H1 (cell line): ENCODE measurements around the gene PRKG2. TPM values are rescaled to one million over a fixed set of nuclear protein-coding genes. Genes with fewer than 3 reads are reported as not detected.
A peak's percentile ranks its signal among the peaks of the same experiment; 100 is the strongest.

Source experiments
- CTCF ChIA-PET: fragments of 300-600 bp; sonication (Branson Sonifier 250); formaldehyde crosslinking; loops from one replicate; lab custom pipeline; 2021; ENCODE audit not compliant: partially characterized antibody; lab: Charles Lee
- POLR2A ChIA-PET: fragments of 300-600 bp; sonication (Branson Sonifier 250); formaldehyde crosslinking; loops from one replicate; lab custom pipeline; 2021; ENCODE audit warnings: inconsistent platforms; ENCODE audit not compliant: partially characterized antibody; lab: Charles Lee
- DNase-seq, 2 experiments: peaks; one replicate each; pipeline versions ENCODE4 v3.0.0 to v3.0.0-alpha.2; 2010 to 2022; ENCODE audit warnings: low spot score in 2 of 2, low read depth in 1 of 2, mixed read lengths in 1 of 2
- FAIRE-seq: peaks from 2 replicates; lab custom pipeline; 2011; peaks lifted over from hg19 to GRCh38; lab: Jason Lieb, UNC
- H2AFZ ChIP-seq: 2 replicates; pipeline ENCODE4 v1.8.1; 2012; ENCODE audit warnings: low read length, inconsistent platforms
- H2AK5ac ChIP-seq: 2 replicates; pipeline ENCODE4 v1.6.1; 2013; ENCODE audit warnings: low read depth, low read length
- H2BK120ac ChIP-seq: replicated peaks from 2 replicates; pipeline ENCODE3; 2013; ENCODE audit warnings: low read depth, low read length, inconsistent platforms
- H2BK12ac ChIP-seq: 2 replicates; pipeline ENCODE4 v1.6.1; 2013; ENCODE audit warnings: low read depth, low read length
- H2BK15ac ChIP-seq: 2 replicates; pipeline ENCODE4 v1.6.1; 2013; ENCODE audit warnings: low read length
- H2BK20ac ChIP-seq: 2 replicates; pipeline ENCODE4 v1.6.1; 2013; ENCODE audit warnings: low read length
- H2BK5ac ChIP-seq: 2 replicates; pipeline ENCODE4 v1.6.1; 2013; ENCODE audit warnings: low read depth, low read length
- H3K14ac ChIP-seq: 2 replicates; pipeline ENCODE4 v1.6.1; 2013; ENCODE audit warnings: inconsistent platforms; ENCODE audit not compliant: insufficient read length
- H3K18ac ChIP-seq: 2 replicates; pipeline ENCODE4 v1.6.1; 2013; ENCODE audit warnings: low read length; ENCODE audit errors: extremely low read depth
- H3K23ac ChIP-seq: 2 replicates; pipeline ENCODE4 v1.6.1; 2013; ENCODE audit warnings: inconsistent platforms; ENCODE audit not compliant: insufficient read length
- H3K23me2 ChIP-seq: 2 replicates; pipeline ENCODE4 v1.6.1; 2013; ENCODE audit warnings: low read depth, low read length
- H3K27ac ChIP-seq: 2 replicates; pipeline ENCODE4 v1.6.1; 2011; ENCODE audit warnings: low read depth, low read length, inconsistent platforms
- H3K27me3 ChIP-seq, 4 experiments: replicated peaks in 1 of 4; 1 replicate in 1 of 4; 2 replicates in 3 of 4; pipeline versions ENCODE4 v1.6.1 to v1.8.1; 2011 to 2013; ENCODE audit warnings: low read length in 3 of 4, mild to moderate bottlenecking in 3 of 4, inconsistent platforms in 2 of 4, mixed read lengths in 2 of 4, moderate library complexity in 1 of 4; ENCODE audit not compliant: control insufficient read depth in 3 of 4, insufficient read depth in 3 of 4; ENCODE audit errors: extremely low read depth in 1 of 4
- H3K36me3 ChIP-seq, 4 experiments: 2 replicates each; pipeline versions ENCODE4 v1.6.1 to v1.8.1; 2011 to 2013; ENCODE audit warnings: mild to moderate bottlenecking in 4 of 4, low read length in 3 of 4, moderate library complexity in 2 of 4, control low read depth in 1 of 4, inconsistent platforms in 1 of 4; ENCODE audit not compliant: insufficient read depth in 4 of 4, control insufficient read depth in 2 of 4
- H3K4ac ChIP-seq: replicated peaks from 2 replicates; pipeline ENCODE3; 2013; ENCODE audit warnings: low read length, low read depth, mixed read lengths, inconsistent platforms; ENCODE audit not compliant: insufficient read length
- H3K4me1 ChIP-seq, 4 experiments: replicated peaks in 1 of 4; 1 replicate in 1 of 4; 2 replicates in 3 of 4; pipeline versions ENCODE4 v1.6.1 to v1.8.1; 2011 to 2013; ENCODE audit warnings: low read length in 3 of 4, inconsistent platforms in 2 of 4, mixed read lengths in 1 of 4; ENCODE audit not compliant: insufficient read depth in 4 of 4, control insufficient read depth in 3 of 4
- H3K4me2 ChIP-seq, 2 experiments: 2 replicates each; pipeline versions ENCODE4 v1.6.1 to v1.8.1; 2011 to 2013; ENCODE audit warnings: low read depth in 2 of 2, low read length in 2 of 2, control low read depth in 1 of 2, inconsistent platforms in 1 of 2, mild to moderate bottlenecking in 1 of 2; ENCODE audit not compliant: insufficient read depth in 1 of 2
- H3K4me3 ChIP-seq, 4 experiments: fragments of 200-600, 300-600 bp in 1 of 4; sonication (generic), shearing (Covaris generic), sonication (Bioruptor Twin) in 1 of 4; 2 replicates each; pipeline versions ENCODE4 v1.5.1 to v1.8.1; 2011 to 2016; ENCODE audit warnings: low read length in 4 of 4, low read depth in 3 of 4, control low read depth in 2 of 4, inconsistent platforms in 2 of 4, mild to moderate bottlenecking in 2 of 4, mixed read lengths in 1 of 4, moderate library complexity in 1 of 4; ENCODE audit not compliant: insufficient read depth in 2 of 4; ENCODE audit errors: extremely low read depth in 1 of 4
- H3K56ac ChIP-seq: replicated peaks from 2 replicates; pipeline ENCODE3; 2013; ENCODE audit warnings: low read depth, mild to moderate bottlenecking, mixed read lengths, low read length, inconsistent platforms; ENCODE audit not compliant: insufficient read length
- H3K79me1 ChIP-seq: 2 replicates; pipeline ENCODE4 v1.6.1; 2013; ENCODE audit warnings: low read depth, low read length, control low read depth
- H3K79me2 ChIP-seq, 2 experiments: 2 replicates each; pipeline versions ENCODE4 v1.6.1 to v1.8.1; 2012 to 2013; ENCODE audit warnings: low read length in 2 of 2, mild to moderate bottlenecking in 2 of 2, inconsistent platforms in 1 of 2; ENCODE audit not compliant: insufficient read depth in 2 of 2, control insufficient read depth in 1 of 2
- H3K9ac ChIP-seq, 4 experiments: replicated peaks in 1 of 4; 1 replicate in 1 of 4; 2 replicates in 3 of 4; pipeline versions ENCODE4 v1.6.1 to v1.8.1; 2011 to 2013; ENCODE audit warnings: low read depth in 3 of 4, low read length in 3 of 4, control low read depth in 2 of 4, mild to moderate bottlenecking in 2 of 4, moderate library complexity in 2 of 4, inconsistent platforms in 1 of 4; ENCODE audit errors: extremely low read depth in 1 of 4
- H3K9me3 ChIP-seq, 2 experiments: 2 replicates each; pipeline versions ENCODE4 v1.6.1 to v1.8.1; 2012 to 2013; ENCODE audit warnings: mild to moderate bottlenecking in 2 of 2, moderate library complexity in 2 of 2, control low read depth in 1 of 2, inconsistent platforms in 1 of 2, low read depth in 1 of 2, low read length in 1 of 2, mixed read lengths in 1 of 2; ENCODE audit not compliant: insufficient read depth in 2 of 2
- H4K20me1 ChIP-seq, 2 experiments: replicated peaks in 1 of 2; 2 replicates each; pipeline versions ENCODE3 to v1.8.1; 2011 to 2013; ENCODE audit warnings: inconsistent platforms in 2 of 2, low read length in 2 of 2, mild to moderate bottlenecking in 1 of 2; ENCODE audit not compliant: insufficient read depth in 2 of 2, control insufficient read depth in 1 of 2
- H4K5ac ChIP-seq: 2 replicates; pipeline ENCODE4 v1.6.1; 2013; ENCODE audit warnings: low read length, low read depth, mixed read lengths, inconsistent platforms; ENCODE audit not compliant: insufficient read length
- H4K8ac ChIP-seq: 2 replicates; pipeline ENCODE4 v1.8.0; 2013; ENCODE audit warnings: mild to moderate bottlenecking, moderate library complexity, low read length, inconsistent platforms; ENCODE audit not compliant: insufficient read depth; ENCODE audit errors: extremely low read depth
- H4K91ac ChIP-seq: replicated peaks from 2 replicates; pipeline ENCODE3; 2013; ENCODE audit warnings: low read length, mixed read lengths, inconsistent platforms; ENCODE audit not compliant: insufficient read length
- BACH1 ChIP-seq: IDR thresholded peaks from 2 replicates; pipeline ENCODE4 v1.6.1; 2012; ENCODE audit warnings: low read length, improper control_type of control experiment
- JUN ChIP-seq: IDR thresholded peaks from 2 replicates; pipeline ENCODE4 v1.6.1; 2011; ENCODE audit warnings: low read depth, mild to moderate bottlenecking, improper control_type of control experiment, low read length
- POLR2A ChIP-seq, 2 experiments: IDR thresholded peaks; 1 replicate in 1 of 2; 2 replicates in 1 of 2; pipeline ENCODE4 v1.6.1; 2011; ENCODE audit warnings: low read depth in 2 of 2, low read length in 2 of 2, mild to moderate bottlenecking in 2 of 2; ENCODE audit errors: control extremely low read depth in 1 of 2
- WGBS, 2 experiments: shearing (Covaris generic) in 1 of 2; methylation state at CpG; one replicate each; pipeline versions ENCODE4 v1.1.6 to v1.1.7; 2013 to 2015; ENCODE audit warnings: low lambda C conversion rate in 2 of 2, mixed read lengths in 2 of 2, inconsistent platforms in 1 of 2, low coverage in 1 of 2, missing lambda C conversion rate in 1 of 2; ENCODE audit not compliant: insufficient replicate concordance in 2 of 2, insufficient coverage in 1 of 2, insufficient read length in 1 of 2; ENCODE audit errors: extremely low coverage in 1 of 2, missing lambda C conversion rate in 1 of 2; 5-methylcytosine and 5-hydroxymethylcytosine counted together
- polyA plus RNA-seq, 7 experiments: library from polyadenylated mRNA; depleted of rRNA in 3 of 7; stranded (reverse) in 5 of 7; unstranded in 2 of 7; fragments of >200 nt in 5 of 7; fragments of 200-250 nt in 2 of 7; gene quantifications; 1 replicate in 5 of 7; 2 replicates in 1 of 7; 4 replicates in 1 of 7; pipeline versions ENCODE4 v1.2.1 to v1.2.3, GENCODE V29; 2011 to 2013; ENCODE audit warnings: missing spikeins in 2 of 7, mixed read lengths in 2 of 7
- total RNA-seq: library from RNA; stranded (reverse); fragmentation: NEBNext Ultra II Directional; extraction: Animal tissue kit (Norgen Biotek cat#: 25700); gene quantifications from 2 replicates; pipeline ENCODE4 v1.2.1, GENCODE V29; 2021
- TF ChIP-seq, protein P1 (sequence below): IDR thresholded peaks from 2 replicates; pipeline ENCODE4 v1.6.1; 2012; ENCODE audit warnings: inconsistent platforms

The PRKG2 gene
- total and polyA plus RNA-seq, 2 of the 8 experiments (the other 6 are each of a cell fraction or from before 2014, with no cell fraction given), result 0.45 to 1.2 TPM

DNA sequence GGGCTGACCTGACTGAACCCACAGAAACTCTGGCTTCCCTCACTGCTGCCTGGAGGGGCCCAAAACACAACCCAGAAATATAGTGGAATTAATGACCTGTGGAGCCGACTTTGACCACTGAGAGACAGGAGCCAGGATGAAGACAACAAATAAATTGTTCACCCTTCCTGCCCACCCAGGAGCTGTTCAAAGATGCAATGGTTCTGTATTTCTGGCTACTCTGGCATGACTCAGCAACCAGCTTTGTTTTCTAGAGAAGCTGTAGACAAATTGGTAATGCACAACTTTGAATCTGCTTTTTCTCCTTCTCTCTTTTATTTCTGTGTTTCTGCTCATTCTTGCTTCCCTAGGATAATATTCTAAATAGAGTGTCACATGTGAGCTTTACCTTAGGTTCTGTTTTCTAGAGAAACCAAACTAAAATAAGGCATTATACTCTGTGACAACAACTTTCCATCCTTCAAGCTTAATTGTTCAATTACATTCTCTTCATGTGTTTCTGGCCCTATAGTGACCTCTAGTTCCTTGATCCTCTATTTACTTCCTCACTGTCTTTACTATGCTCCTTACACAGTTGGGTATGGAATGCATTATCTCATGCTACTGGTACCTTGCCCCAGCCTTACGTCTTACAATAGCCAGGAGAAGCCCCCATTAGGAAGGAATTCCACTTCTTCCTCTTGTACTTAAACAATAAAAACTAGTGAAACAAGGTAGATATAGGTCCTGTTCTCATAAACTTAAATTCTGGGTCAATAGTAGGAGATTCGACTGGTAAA lies 6.5 kb upstream of the PRKG2 start:
- no peaks in the 10 kb centered on the region for H3K36me3 ChIP-seq
- no peak overlapping the region for H2AFZ ChIP-seq
- no peak overlapping the region for H3K4me2 ChIP-seq
- H2BK15ac ChIP-seq, result no peak overlapping the region
- H2AK5ac ChIP-seq, result peak overlapping the region; percentile 65; the same call in 1 of the 2 replicates
- TF ChIP-seq, protein P1, sequence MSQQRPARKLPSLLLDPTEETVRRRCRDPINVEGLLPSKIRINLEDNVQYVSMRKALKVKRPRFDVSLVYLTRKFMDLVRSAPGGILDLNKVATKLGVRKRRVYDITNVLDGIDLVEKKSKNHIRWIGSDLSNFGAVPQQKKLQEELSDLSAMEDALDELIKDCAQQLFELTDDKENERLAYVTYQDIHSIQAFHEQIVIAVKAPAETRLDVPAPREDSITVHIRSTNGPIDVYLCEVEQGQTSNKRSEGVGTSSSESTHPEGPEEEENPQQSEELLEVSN, result no peak
- TF ChIP-seq POLR2A (IDR thresholded peaks at IDR 0.05; ENCODE audit: control extremely low read depth in 1 of 2, low read depth in 2 of 2, low read length in 2 of 2) (no peak), JUN (no peak), BACH1 (no peak)
- H3K4ac ChIP-seq, result no peak overlapping the region
- ChIA-PET POLR2A (no interaction called here), CTCF (interaction anchor here (0.9 to 1.3 kb wide), 2 partner anchors 39 to 130 kb away, joined by 3 read pairs; no protein-coding TSS in a partner anchor)
- H2BK12ac ChIP-seq, result peak overlapping the region; percentile 60; the same call in 1 of the 2 replicates
- H3K23ac ChIP-seq, result no peak overlapping the region
- no peak overlapping the region for H3K27ac ChIP-seq
- peak overlapping the region; percentile 48; the same call in 1 of the 2 replicates for H2BK20ac ChIP-seq
- H3K14ac ChIP-seq, result no peak overlapping the region
- H3K79me2 ChIP-seq, result no peaks in the 10 kb centered on the region
- H3K18ac ChIP-seq, result no peak overlapping the region
- H2BK5ac ChIP-seq, result 0 out of 2 replicates have a peak overlapping the region, but pooled peaks have one; percentile 52
- no peaks in the 10 kb centered on the region for H3K9me3 ChIP-seq
- no peak overlapping the region for H3K4me3 ChIP-seq
- H3K27me3 ChIP-seq, result peaks cover 0 to 5% (median 1%) of the 10 kb centered on the region in 4 experiments; a peak in 3 of 7 replicates
- H3K79me1 ChIP-seq, result no peaks in the 10 kb centered on the region
- no peak overlapping the region for H3K9ac ChIP-seq
- no peaks in the 10 kb centered on the region for H3K23me2 ChIP-seq
- DNase-seq (no peak), FAIRE-seq (no peak)
- no peak overlapping the region for H4K91ac ChIP-seq
- no peaks in the 10 kb centered on the region for H3K4me1 ChIP-seq
- no peak overlapping the region for H4K8ac ChIP-seq
- WGBS, 2 experiments, result 88% methylated on average over 3 of the region's 3 CpGs; no CpG with 5 or more reads in 1 of the 2 experiments
- H4K5ac ChIP-seq, result no peak overlapping the region
- H3K56ac ChIP-seq, result no peak overlapping the region
- H2BK120ac ChIP-seq, result no peak overlapping the region
- no peaks in the 10 kb centered on the region for H4K20me1 ChIP-seq
